GM23338 (cell line): ENCODE results near the gene FAM131A. TPM values are rescaled to one million over a fixed set of nuclear protein-coding genes. Genes with fewer than 3 reads are reported as not detected.

ENCODE experiments used
- ATAC-seq: fragments of 200-7000 bp; cut with Tn5 transposase; 3 replicates; pipeline ENCODE4 v1.9.1; 2020
- DNase-seq: peaks from one replicate; pipeline ENCODE4 v3.0.0-alpha.2; 2015; ENCODE audit warnings: low spot score
- H2AFZ ChIP-seq: fragments of 200-600 bp; sonication (generic); 2 replicates; pipeline ENCODE4 v1.8.0; 2016; ENCODE audit warnings: antibody characterized with exemption, mild to moderate bottlenecking, moderate library complexity
- H3F3A ChIP-seq: fragments of 200-600 bp; sonication (generic); replicated peaks from 2 replicates; pipeline ENCODE4 v1.8.0; 2017; ENCODE audit warnings: antibody characterized with exemption, mixed run types, low read depth
- H3K27ac ChIP-seq: fragments of 200-600 bp; sonication (generic); 2 replicates; pipeline ENCODE4 v1.6.1; 2016; ENCODE audit warnings: low read depth
- H3K27me3 ChIP-seq: fragments of 200-600 bp; sonication (generic); 2 replicates; pipeline ENCODE4 v1.8.0; 2016; ENCODE audit warnings: mild to moderate bottlenecking, mixed run types, moderate library complexity; ENCODE audit not compliant: insufficient read depth
- H3K36me3 ChIP-seq: fragments of 200-600 bp; sonication (generic); 2 replicates; pipeline ENCODE4 v1.8.0; 2016; ENCODE audit warnings: mild to moderate bottlenecking; ENCODE audit not compliant: insufficient read depth
- H3K4me1 ChIP-seq: fragments of 200-600 bp; sonication (generic); 2 replicates; pipeline ENCODE4 v1.8.0; 2016; ENCODE audit warnings: mild to moderate bottlenecking, moderate library complexity; ENCODE audit not compliant: insufficient read depth
- H3K4me2 ChIP-seq: fragments of 200-600 bp; sonication (generic); 2 replicates; pipeline ENCODE4 v1.7.1; 2017; ENCODE audit warnings: mixed run types
- H3K4me3 ChIP-seq: fragments of 200-600 bp; sonication (generic); 2 replicates; pipeline ENCODE4 v1.6.1; 2016; ENCODE audit warnings: mixed run types
- H3K79me2 ChIP-seq: fragments of 200-600 bp; sonication (generic); replicated peaks from 2 replicates; pipeline ENCODE4 v1.8.0; 2017; ENCODE audit warnings: mild to moderate bottlenecking; ENCODE audit not compliant: insufficient read depth
- H3K9me2 ChIP-seq: fragments of 200-600 bp; sonication (generic); 2 replicates; pipeline ENCODE4 v1.8.0; 2017; ENCODE audit not compliant: insufficient read depth
- H4K20me1 ChIP-seq: fragments of 200-600 bp; sonication (generic); replicated peaks from 2 replicates; pipeline ENCODE4 v1.8.0; 2017; ENCODE audit warnings: mild to moderate bottlenecking; ENCODE audit not compliant: insufficient read depth
- H3K27ac Mint-ChIP-seq: 2 replicates; pipeline ENCODE4 v1.8.0; 2020; ENCODE audit warnings: inconsistent platforms, mild to moderate bottlenecking, moderate library complexity, mixed read lengths
- H3K27me3 Mint-ChIP-seq: 3 replicates; pipeline ENCODE4 v1.8.0; 2022; ENCODE audit warnings: low read depth, mild to moderate bottlenecking, moderate library complexity, mixed read lengths, inconsistent platforms; ENCODE audit not compliant: insufficient read depth, poor library complexity
- H3K36me3 Mint-ChIP-seq: 3 replicates; pipeline ENCODE4 v1.8.0; 2021; ENCODE audit warnings: low read depth, mild to moderate bottlenecking, inconsistent platforms, moderate library complexity, mixed read lengths
- H3K4me1 Mint-ChIP-seq: 3 replicates; pipeline ENCODE4 v1.8.0; 2020; ENCODE audit warnings: mild to moderate bottlenecking, inconsistent platforms, mixed read lengths
- H3K4me3 Mint-ChIP-seq: 3 replicates; pipeline ENCODE4 v1.8.0; 2021; ENCODE audit warnings: moderate library complexity, mild to moderate bottlenecking, inconsistent platforms, mixed read lengths
- H3K9me3 Mint-ChIP-seq: 3 replicates; pipeline ENCODE4 v1.8.0; 2020; ENCODE audit warnings: moderate library complexity, mild to moderate bottlenecking, inconsistent platforms, mixed read lengths
- CTCF ChIP-seq, 2 experiments: fragments of 200-600 bp in 1 of 2; sonication (generic) in 1 of 2; conservative IDR thresholded peaks; 2 replicates each; pipeline versions ENCODE4 v1.5.1 to v1.6.1; 2016 to 2017; ENCODE audit warnings: antibody characterized with exemption in 2 of 2, low read depth in 2 of 2, mild to moderate bottlenecking in 2 of 2, moderate library complexity in 1 of 2
- ETS1 ChIP-seq: IDR thresholded peaks from 2 replicates; pipeline ENCODE4 v1.6.1; 2016; ENCODE audit warnings: antibody characterized with exemption
- EZH2 ChIP-seq: fragments of 200-600 bp; sonication (generic); IDR thresholded peaks from one replicate; pipeline ENCODE4 v1.8.0; 2017; ENCODE audit warnings: antibody characterized with exemption, mild to moderate bottlenecking, low read depth; ENCODE audit not compliant: unreplicated experiment
- EZH2phosphoT487 ChIP-seq: fragments of 200-600 bp; sonication (generic); IDR thresholded peaks from one replicate; pipeline ENCODE4 v1.8.1; 2018; ENCODE audit warnings: antibody characterized with exemption; ENCODE audit not compliant: unreplicated experiment
- JUNB ChIP-seq: IDR thresholded peaks from one replicate; pipeline ENCODE4 v1.6.1; 2016; ENCODE audit warnings: antibody characterized with exemption; ENCODE audit not compliant: unreplicated experiment
- NANOG ChIP-seq: IDR thresholded peaks from 2 replicates; pipeline ENCODE4 v1.6.1; 2016; ENCODE audit warnings: antibody characterized with exemption, borderline replicate concordance
- POLR2AphosphoS5 ChIP-seq: IDR thresholded peaks from 2 replicates; pipeline ENCODE4 v1.6.1; 2016; ENCODE audit warnings: antibody characterized with exemption, low read depth
- REST ChIP-seq: IDR thresholded peaks from one replicate; pipeline ENCODE4 v1.6.1; 2018; ENCODE audit warnings: antibody characterized with exemption; ENCODE audit not compliant: unreplicated experiment
- ZNF331 ChIP-seq: fragments of 250-450 bp; sonication (Bioruptor Pico); IDR thresholded peaks from 2 replicates; pipeline ENCODE4 v1.5.0; 2020; ENCODE audit warnings: low read depth, mild to moderate bottlenecking, moderate library complexity
- polyA plus RNA-seq: library from polyadenylated mRNA; unstranded; fragments of >200 nt; fragmentation: Nextera tagmentation; extraction: Ambion mirVana; gene quantifications from 2 replicates; pipeline ENCODE4 v1.2.1, GENCODE V29; 2016
- total RNA-seq: library from RNA; depleted of rRNA; stranded (reverse); fragments of >200 nt; shearing (Covaris generic); gene quantifications from 2 replicates; pipeline ENCODE4 v1.2.3, GENCODE V29; 2014

The FAM131A gene
- total and polyA plus RNA-seq, 2 experiments from 2014 or later: 6.7 to 31.8 TPM

- Mint-ChIP-seq H3K4me3 (no peak overlapping the region; the same call in 2 of the 3 replicates), H3K27me3 (peaks cover 34% of the 10 kb centered on the region), H3K9me3 (peaks cover 3% of the 10 kb centered on the region; the same call in 1 of the 3 replicates), H3K27ac (0 out of 2 replicates have a peak overlapping the region, but pooled peaks have one; percentile 13), H3K36me3 (peaks cover 74% of the 10 kb centered on the region), H3K4me1 (peaks cover 23% of the 10 kb centered on the region)
- TF ChIP-seq NANOG: no peak
- Histone ChIP-seq H3K4me1 (peaks cover 18% of the 10 kb centered on the region), H3K4me3 (no peak overlapping the region), H3K4me2 (no peak overlapping the region), H3F3A (peaks cover 62% of the 10 kb centered on the region), H3K27me3 (no peaks in the 10 kb centered on the region), H2AFZ (no peak overlapping the region), H3K36me3 (peaks cover 54% of the 10 kb centered on the region), H4K20me1 (peaks cover 48% of the 10 kb centered on the region), H3K79me2 (peaks cover 35% of the 10 kb centered on the region), H3K9me2 (no peaks in the 10 kb centered on the region), H3K27ac (peak overlapping the region; percentile 69; the same call in 1 of the 2 replicates)
- no peak for ATAC-seq
- no peak for DNase-seq
Measured at GRCh38 chr3:184333190-184333589, 4.2 kb upstream of the FAM131A start.

- peaks cover 62% of the 10 kb centered on the region for H3F3A ChIP-seq
- H4K20me1 ChIP-seq: peaks cover 48% of the 10 kb centered on the region
- H3K79me2 ChIP-seq: peaks cover 32% of the 10 kb centered on the region
- Mint-ChIP-seq H3K27ac (peak overlapping the region; percentile 9; the same call in 1 of the 2 replicates), H3K36me3 (peaks cover 68% of the 10 kb centered on the region), H3K27me3 (peaks cover 36% of the 10 kb centered on the region), H3K4me1 (peaks cover 27% of the 10 kb centered on the region), H3K4me3 (no peak overlapping the region; the same call in 2 of the 3 replicates), H3K9me3 (peaks cover 3% of the 10 kb centered on the region; the same call in 1 of the 3 replicates)
- no peak overlapping the region for H2AFZ ChIP-seq
- no peak overlapping the region for H3K4me3 ChIP-seq
- H3K27ac ChIP-seq: peak overlapping the region; percentile 69; the same call in 1 of the 2 replicates
- ATAC-seq (no peak), DNase-seq (no peak)
- H3K4me1 ChIP-seq: peaks cover 20% of the 10 kb centered on the region
- H3K27me3 ChIP-seq: no peaks in the 10 kb centered on the region
- no peak overlapping the region for H3K4me2 ChIP-seq
- peaks cover 48% of the 10 kb centered on the region for H3K36me3 ChIP-seq
- H3K9me2 ChIP-seq: no peaks in the 10 kb centered on the region
- TF ChIP-seq REST (no peak), CTCF (conservative IDR thresholded peaks at IDR 0.05; ENCODE audit: low read depth in 2 of 2) (no peak), EZH2 (no peak), ZNF331 (CRISPR knock-in tag) (no peak), ETS1 (no peak), JUNB (no peak), EZH2phosphoT487 (no peak), POLR2AphosphoS5 (no peak), NANOG (no peak)
Measured at GRCh38 chr3:184333700-184334099, 3.7 kb upstream of the FAM131A start.
